HepG2 (cell line): ENCODE measurements around the gene BCKDHA. TPM values are rescaled to one million over a fixed set of nuclear protein-coding genes. Genes with fewer than 3 reads are reported as not detected.

Experiments used
- ARHGAP35 ChIP-seq: sonication (generic); formaldehyde crosslinking; IDR thresholded peaks from 2 replicates; pipeline ENCODE4 v1.9.0; 2022; ENCODE audit warnings: mild to moderate bottlenecking, inconsistent platforms, moderate library complexity, missing genetic modification reagents, borderline replicate concordance
- BRF2 ChIP-seq: sonication (generic); formaldehyde crosslinking; IDR thresholded peaks from 2 replicates; pipeline ENCODE4 v1.8.1; 2022; ENCODE audit warnings: mild to moderate bottlenecking, missing genetic modification reagents
- DNMT3B ChIP-seq: conservative IDR thresholded peaks from 2 replicates; pipeline ENCODE4 v1.6.1; 2016; ENCODE audit warnings: missing biosample characterization, control low read depth
- DRAP1 ChIP-seq: IDR thresholded peaks from 2 replicates; pipeline ENCODE4 v1.6.1; 2016; ENCODE audit warnings: missing genetic modification reagents, missing compliant biosample characterization
- GATAD1 ChIP-seq: IDR thresholded peaks from 2 replicates; pipeline ENCODE4 v1.6.1; 2016; ENCODE audit warnings: missing genetic modification reagents, missing compliant biosample characterization
- GATAD2A ChIP-seq: IDR thresholded peaks from 2 replicates; pipeline ENCODE4 v1.6.1; 2016
- GLI4 ChIP-seq: sonication (generic); formaldehyde crosslinking; IDR thresholded peaks from 2 replicates; pipeline ENCODE4 v1.5.1; 2020; ENCODE audit warnings: missing genetic modification reagents, mild to moderate bottlenecking, moderate library complexity, borderline replicate concordance
- HOXA9 ChIP-seq: sonication (generic); formaldehyde crosslinking; IDR thresholded peaks from 2 replicates; pipeline ENCODE4 v1.8.1; 2022; ENCODE audit warnings: missing genetic modification reagents, mild to moderate bottlenecking, moderate library complexity, borderline replicate concordance
- LCORL ChIP-seq, 2 experiments: fragments of 450-650 bp in 1 of 2; sonication (generic) in 1 of 2; formaldehyde crosslinking in 1 of 2; IDR thresholded peaks; 2 replicates each; pipeline versions ENCODE4 v1.5.0 to v1.6.1; 2017 to 2020; ENCODE audit warnings: antibody characterized with exemption in 1 of 2, missing genetic modification reagents in 1 of 2
- MAZ ChIP-seq, 2 experiments: sonication (generic) in 1 of 2; formaldehyde crosslinking in 1 of 2; IDR thresholded peaks; 2 replicates each; pipeline versions ENCODE4 v1.5.0 to v1.6.1; 2012 to 2020; ENCODE audit warnings: low read depth in 2 of 2, mild to moderate bottlenecking in 2 of 2, borderline replicate concordance in 1 of 2, improper control_type of control experiment in 1 of 2, low read length in 1 of 2, missing genetic modification reagents in 1 of 2, moderate library complexity in 1 of 2
- MXD4 ChIP-seq: IDR thresholded peaks from 2 replicates; pipeline ENCODE4 v1.6.1; 2016; ENCODE audit warnings: mild to moderate bottlenecking, missing biosample characterization, missing genetic modification reagents
- NR2F6 ChIP-seq, 2 experiments: IDR thresholded peaks; 2 replicates each; pipeline ENCODE4 v1.6.1; 2016; ENCODE audit warnings: antibody characterized with exemption in 1 of 2, mild to moderate bottlenecking in 1 of 2
- RNF219 ChIP-seq: sonication (generic); formaldehyde crosslinking; IDR thresholded peaks from 2 replicates; pipeline ENCODE4 v1.5.0; 2020; ENCODE audit warnings: mild to moderate bottlenecking, missing genetic modification reagents
- RXRA ChIP-seq: sonication (generic); formaldehyde crosslinking; IDR thresholded peaks from 2 replicates; pipeline ENCODE4 v1.5.1; 2020; ENCODE audit warnings: missing genetic modification reagents
- SKI ChIP-seq: fragments of 450-650 bp; IDR thresholded peaks from one replicate; pipeline ENCODE4 v1.6.1; 2018; ENCODE audit warnings: mild to moderate bottlenecking; ENCODE audit not compliant: partially characterized antibody
- SMC3 ChIP-seq: IDR thresholded peaks from 2 replicates; pipeline ENCODE4 v1.6.1; 2011; ENCODE audit warnings: low read length, improper control_type of control experiment
- SOX13 ChIP-seq, 3 experiments: fragments of 450-650 bp in 1 of 3; sonication (generic) in 1 of 3; formaldehyde crosslinking in 1 of 3; IDR thresholded peaks in 2 of 3; conservative IDR thresholded peaks in 1 of 3; 2 replicates each; pipeline versions ENCODE4 v1.5.0 to v1.6.1; 2016 to 2020; ENCODE audit warnings: antibody characterized with exemption in 1 of 3, mild to moderate bottlenecking in 1 of 3, missing compliant biosample characterization in 1 of 3, missing genetic modification reagents in 1 of 3, moderate library complexity in 1 of 3
- ZEB1 ChIP-seq: IDR thresholded peaks from 2 replicates; pipeline ENCODE4 v1.6.1; 2012; ENCODE audit warnings: mild to moderate bottlenecking, low read depth, inconsistent platforms; ENCODE audit not compliant: insufficient replicate concordance
- ZFP37 ChIP-seq: sonication (generic); formaldehyde crosslinking; IDR thresholded peaks from 2 replicates; pipeline ENCODE4 v1.4.0; 2020; ENCODE audit warnings: missing genetic modification reagents, borderline replicate concordance
- ZMYM2 ChIP-seq: sonication (generic); formaldehyde crosslinking; IDR thresholded peaks from 2 replicates; pipeline ENCODE4 v1.8.0; 2022; ENCODE audit warnings: mild to moderate bottlenecking, missing genetic modification reagents
- ZNF101 ChIP-seq: sonication (generic); formaldehyde crosslinking; IDR thresholded peaks from 2 replicates; pipeline ENCODE4 v1.4.0; 2020; ENCODE audit warnings: mild to moderate bottlenecking, low read depth, missing genetic modification reagents, borderline replicate concordance
- ZNF224 ChIP-seq: sonication (generic); formaldehyde crosslinking; IDR thresholded peaks from 2 replicates; pipeline ENCODE4 v1.5.0; 2020; ENCODE audit warnings: mild to moderate bottlenecking, missing genetic modification reagents
- ZNF432 ChIP-seq: sonication (generic); formaldehyde crosslinking; IDR thresholded peaks from 2 replicates; pipeline ENCODE4 v1.5.0; 2020; ENCODE audit warnings: missing genetic modification reagents, mild to moderate bottlenecking, borderline replicate concordance
- ZNF550 ChIP-seq: sonication (generic); formaldehyde crosslinking; IDR thresholded peaks from 2 replicates; pipeline ENCODE4 v1.4.0; 2020; ENCODE audit warnings: mild to moderate bottlenecking, missing genetic modification reagents, borderline replicate concordance
- ZNF605 ChIP-seq: sonication (generic); formaldehyde crosslinking; IDR thresholded peaks from 2 replicates; pipeline ENCODE4 v1.8.0; 2022; ENCODE audit warnings: mild to moderate bottlenecking, missing genetic modification reagents
- ZNF619 ChIP-seq: sonication (generic); formaldehyde crosslinking; IDR thresholded peaks from 2 replicates; pipeline ENCODE4 v1.4.0; 2020; ENCODE audit warnings: mild to moderate bottlenecking, missing genetic modification reagents
- polyA plus RNA-seq, 8 experiments: library from polyadenylated mRNA; depleted of rRNA in 3 of 8; stranded (reverse) in 7 of 8; unstranded in 1 of 8; fragments of >200 nt; fragmentation: Illumina TruSeq in 4 of 8; extraction: Trizol in 4 of 8; gene quantifications; 2 replicates each; pipeline versions ENCODE4 v1.2.1 to v1.2.3, GENCODE V29; 2011 to 2016; ENCODE audit warnings: low read depth in 4 of 8, missing spikeins in 1 of 8, mixed read lengths in 1 of 8; ENCODE audit not compliant: insufficient read depth in 1 of 8
- total RNA-seq, 5 experiments: library from RNA; depleted of rRNA; stranded (reverse); fragments of >200 nt; fragmentation: Illumina TruSeq; extraction: Trizol; gene quantifications; 2 replicates each; pipeline ENCODE4 v1.2.3, GENCODE V29; 2016; ENCODE audit warnings: low read depth in 1 of 5

BCKDHA gene
- total and polyA plus RNA-seq, 2 of the 13 experiments (the other 11 are each of a cell fraction or from before 2014, with no cell fraction given) = 11.8 to 31.5 TPM

GRCh38 chr19:41424335-41425173 lies 26.9 kb downstream of the BCKDHA start (continued):
- no peak for TF ChIP-seq ZNF432 (CRISPR knock-in tag)
- TF ChIP-seq ZEB1 = no peak
- TF ChIP-seq MAZ (IDR thresholded peaks at IDR 0.05; ENCODE audit: borderline replicate concordance, low read depth, low read length) = no peak
- TF ChIP-seq MAZ (CRISPR knock-in tag; IDR thresholded peaks at IDR 0.05; ENCODE audit: low read depth) = no peak
- TF ChIP-seq ZNF619 (CRISPR knock-in tag) = no peak
- no peak for TF ChIP-seq SOX13 (IDR thresholded peaks at IDR 0.05)
- TF ChIP-seq SOX13 (CRISPR knock-in tag; conservative IDR thresholded peaks at IDR 0.05 in 1 of 2, IDR thresholded peaks at IDR 0.05 in 1 of 2) = no peak
- TF ChIP-seq NR2F6 (IDR thresholded peaks at IDR 0.05) = peak; percentile 79
- TF ChIP-seq NR2F6 (CRISPR knock-in tag; IDR thresholded peaks at IDR 0.05) = peak; percentile 57
- no peak for TF ChIP-seq ZNF101 (CRISPR knock-in tag)
- TF ChIP-seq SMC3 = no peak
- TF ChIP-seq RXRA (CRISPR knock-in tag) = peak; percentile 35; the same call in 1 of the 2 replicates
- TF ChIP-seq GATAD1 (CRISPR knock-in tag) = no peak
- no peak for TF ChIP-seq DRAP1
- TF ChIP-seq DNMT3B = no peak
- no peak for TF ChIP-seq ZNF550 (CRISPR knock-in tag)
- TF ChIP-seq ZFP37 (CRISPR knock-in tag) = no peak
- TF ChIP-seq GLI4 = no peak
- TF ChIP-seq SKI = no peak
- TF ChIP-seq LCORL (IDR thresholded peaks at IDR 0.05) = no peak
- no peak for TF ChIP-seq LCORL (CRISPR knock-in tag; IDR thresholded peaks at IDR 0.05)
- TF ChIP-seq HOXA9 (CRISPR knock-in tag) = no peak
- no peak for TF ChIP-seq ZNF605 (CRISPR knock-in tag)
- TF ChIP-seq GATAD2A = 0 out of 2 replicates have a peak, but pooled peaks have one; percentile 21
- no peak for TF ChIP-seq BRF2 (CRISPR knock-in tag)
- TF ChIP-seq ZNF224 (CRISPR knock-in tag) = no peak
- TF ChIP-seq MXD4 (CRISPR knock-in tag) = no peak
- TF ChIP-seq ARHGAP35 (CRISPR knock-in tag) = no peak
- no peak for TF ChIP-seq RNF219
- no peak for TF ChIP-seq ZMYM2
